HG02798 (cell line): ENCODE results near the gene UBE2Q1.
A peak's percentile ranks its signal among the peaks of the same experiment; 100 is the strongest.

Experiments
- ATAC-seq: cut with Tn5 transposase; IDR thresholded peaks from one replicate; pipeline ENCODE4 v1.9.1; 2021; ENCODE audit warnings: mild to moderate bottlenecking; ENCODE audit not compliant: unreplicated experiment, poor library complexity

The UBE2Q1 gene

DNA sequence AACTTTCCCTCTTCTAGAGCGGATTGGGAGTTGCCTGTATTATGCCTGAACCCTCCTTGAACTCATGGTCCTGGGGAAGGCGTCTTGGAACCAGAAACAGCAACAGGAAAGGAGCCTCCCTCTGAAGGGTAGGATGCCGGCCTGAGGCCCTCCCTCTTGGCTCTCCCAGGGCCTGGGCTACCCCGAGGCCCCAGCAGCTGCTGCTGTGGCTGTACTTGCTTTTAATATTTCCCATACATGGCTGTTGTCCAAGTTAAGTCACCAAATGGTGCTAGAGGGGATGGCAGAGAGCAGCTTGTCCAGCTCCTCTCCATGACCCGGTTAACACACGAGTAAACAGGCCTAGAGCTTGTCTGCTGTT lies 19.6 kb upstream of the UBE2Q1 start:
- no peak for ATAC-seq

- ATAC-seq, result no peak
Observed at GRCh38 chr1:154577346-154578057, 19.0 kb upstream of the UBE2Q1 start.

DNA sequence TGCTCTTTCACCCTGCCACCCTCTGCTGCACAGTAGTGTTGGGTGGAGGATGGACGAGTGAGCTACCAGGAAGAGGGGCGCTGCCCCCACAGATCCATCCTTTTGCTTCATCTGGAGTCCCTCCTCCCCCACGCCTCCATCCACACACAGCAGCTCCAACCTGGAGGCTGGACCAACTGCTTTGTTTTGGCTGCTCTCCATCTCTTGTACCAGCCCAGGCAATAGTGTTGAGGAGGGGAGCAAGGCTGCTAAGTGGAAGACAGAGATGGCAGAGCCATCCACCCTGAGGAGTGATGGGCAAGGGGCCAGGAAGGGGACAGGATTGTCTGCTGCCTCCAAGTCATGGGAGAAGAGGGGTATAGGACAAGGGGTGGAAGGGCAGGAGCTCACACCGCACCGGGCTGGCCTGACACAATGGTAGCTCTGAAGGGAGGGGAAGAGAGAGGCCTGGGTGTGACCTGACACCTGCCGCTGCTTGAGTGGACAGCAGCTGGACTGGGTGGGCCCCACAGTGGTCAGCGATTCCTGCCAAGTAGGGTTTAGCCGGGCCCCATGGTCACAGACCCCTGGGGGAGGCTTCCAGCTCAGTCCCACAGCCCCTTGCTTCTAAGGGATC lies 17.6 kb upstream of the UBE2Q1 start:
- no peak for ATAC-seq

- ATAC-seq, result no peak
Observed at GRCh38 chr1:154575147-154575927, 16.9 kb upstream of the UBE2Q1 start.

DNA sequence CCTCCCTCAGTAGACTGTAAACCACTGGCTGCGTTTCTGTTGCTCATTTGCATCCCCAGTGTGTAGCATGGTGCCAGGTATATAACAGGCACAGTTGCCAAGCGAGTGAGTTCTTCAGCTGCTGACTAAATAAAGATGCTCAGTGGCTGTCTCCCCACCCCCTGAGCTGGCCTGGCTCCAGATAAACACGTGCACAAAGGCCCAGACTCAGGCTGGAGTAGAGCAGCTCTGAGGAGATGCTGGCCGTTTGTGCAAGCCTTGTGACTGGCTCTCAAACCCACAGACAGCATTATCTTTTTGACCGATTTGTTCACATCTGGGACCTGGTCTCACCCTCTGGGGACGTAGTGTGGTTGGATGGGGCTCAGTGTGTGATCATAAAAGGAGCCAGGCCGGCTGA lies 16.3 kb upstream of the UBE2Q1 start:
- ATAC-seq, result no peak

GRCh38 chr1:154573168-154573510 lies 14.7 kb upstream of the UBE2Q1 start:
- no peak for ATAC-seq

DNA sequence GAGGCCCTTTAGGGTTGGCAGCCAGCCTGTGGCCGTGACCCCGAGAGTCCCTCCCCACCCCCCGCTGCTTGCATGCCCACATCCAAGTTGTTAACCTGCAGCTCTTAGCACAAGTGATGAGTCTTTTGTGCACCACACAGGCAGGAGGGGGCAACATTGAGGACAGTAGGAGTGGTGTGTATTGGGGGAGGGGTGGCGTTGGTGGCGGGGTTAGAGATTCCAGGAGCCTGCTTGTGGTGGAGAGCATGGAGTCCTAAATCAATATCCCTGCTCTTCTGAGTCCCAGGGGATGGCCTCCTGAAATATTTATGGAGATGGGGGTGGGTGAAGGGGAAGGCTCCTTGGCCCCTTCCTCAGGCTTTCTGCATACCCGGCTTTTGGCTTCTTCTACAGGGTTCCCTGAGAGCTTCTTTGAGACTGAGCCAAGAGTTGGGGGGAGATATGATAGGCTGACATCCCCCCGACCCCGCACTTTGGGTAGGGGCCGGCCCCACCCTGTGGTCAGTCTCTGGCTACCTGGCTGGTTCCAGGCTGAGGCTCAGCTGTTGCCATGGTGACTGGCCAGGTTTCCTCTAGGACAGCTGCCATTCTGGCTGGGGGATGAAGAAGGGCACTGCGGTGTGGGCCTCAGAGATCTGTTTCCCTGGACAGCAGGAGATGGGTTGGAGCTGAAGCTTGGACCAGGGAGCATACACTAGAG lies 14.2 kb upstream of the UBE2Q1 start:
- no peak for ATAC-seq

DNA sequence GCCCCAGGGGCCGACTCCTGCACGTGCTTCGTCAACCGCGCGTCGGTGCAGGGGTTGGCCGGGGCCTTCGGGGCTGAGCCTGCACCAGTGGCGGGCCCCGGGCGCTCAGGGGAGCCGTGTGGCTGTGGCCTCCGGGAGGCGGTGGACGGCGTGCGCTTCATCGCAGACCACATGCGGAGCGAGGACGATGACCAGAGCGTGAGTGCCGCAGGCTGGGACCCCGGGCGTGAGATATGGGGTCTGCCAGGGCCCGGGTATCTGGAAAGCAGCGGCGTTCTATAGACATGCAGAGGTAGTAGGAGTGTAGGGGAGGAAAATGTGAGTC lies 13.5 kb upstream of the UBE2Q1 start:
- ATAC-seq, result no peak

DNA sequence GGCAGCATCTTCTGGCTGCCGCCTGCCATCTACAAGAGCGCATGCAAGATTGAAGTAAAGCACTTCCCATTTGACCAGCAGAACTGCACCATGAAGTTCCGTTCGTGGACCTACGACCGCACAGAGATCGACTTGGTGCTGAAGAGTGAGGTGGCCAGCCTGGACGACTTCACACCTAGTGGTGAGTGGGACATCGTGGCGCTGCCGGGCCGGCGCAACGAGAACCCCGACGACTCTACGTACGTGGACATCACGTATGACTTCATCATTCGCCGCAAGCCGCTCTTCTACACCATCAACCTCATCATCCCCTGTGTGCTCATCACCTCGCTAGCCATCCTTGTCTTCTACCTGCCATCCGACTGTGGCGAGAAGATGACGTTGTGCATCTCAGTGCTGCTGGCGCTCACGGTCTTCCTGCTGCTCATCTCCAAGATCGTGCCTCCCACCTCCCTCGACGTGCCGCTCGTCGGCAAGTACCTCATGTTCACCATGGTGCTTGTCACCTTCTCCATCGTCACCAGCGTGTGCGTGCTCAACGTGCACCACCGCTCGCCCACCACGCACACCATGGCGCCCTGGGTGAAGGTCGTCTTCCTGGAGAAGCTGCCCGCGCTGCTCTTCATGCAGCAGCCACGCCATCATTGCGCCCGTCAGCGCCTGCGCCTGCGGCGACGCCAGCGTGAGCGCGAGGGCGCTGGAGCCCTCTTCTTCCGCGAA lies 12.9 kb upstream of the UBE2Q1 start:
- ATAC-seq, result no peak

- ATAC-seq, result no peak
Observed at GRCh38 chr1:154568157-154568815, 9.8 kb upstream of the UBE2Q1 start.

DNA sequence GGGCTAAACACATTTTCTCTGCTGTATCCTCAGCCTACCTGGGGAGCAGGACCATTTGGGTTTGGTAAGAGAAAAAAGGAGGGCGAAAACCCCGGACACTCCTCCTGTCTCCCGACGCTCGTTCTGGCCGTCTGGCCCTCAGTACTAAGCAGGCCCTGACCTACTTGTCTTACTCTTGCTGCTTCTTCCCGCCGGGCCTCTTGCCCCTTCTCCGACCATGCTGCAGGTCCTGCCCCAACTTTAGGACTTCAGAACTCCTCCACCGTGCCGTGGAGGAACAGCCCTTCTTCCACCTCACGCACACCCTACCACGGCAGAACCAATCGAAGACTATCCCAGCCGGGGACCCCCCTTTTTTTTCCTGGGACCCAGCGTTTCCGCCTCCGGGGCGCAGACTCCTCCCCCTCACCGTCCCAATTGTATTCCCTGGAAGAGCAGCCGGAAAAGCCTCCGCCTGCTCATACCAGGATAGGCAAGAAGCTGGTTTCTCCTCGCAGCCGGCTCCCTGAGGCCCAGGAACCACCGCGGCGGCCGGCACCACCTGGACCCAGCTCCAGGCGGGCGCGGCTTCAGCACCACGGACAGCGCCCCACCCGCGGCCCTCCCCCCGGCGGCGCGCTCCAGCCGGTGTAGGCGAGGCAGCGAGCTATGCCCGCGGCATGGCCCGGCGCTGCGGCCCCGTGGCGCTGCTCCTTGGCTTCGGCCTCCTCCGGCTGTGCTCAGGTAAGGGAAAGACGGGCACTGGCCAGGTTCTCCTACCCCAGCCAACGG lies 9.1 kb upstream of the UBE2Q1 start, which contains the start of gene CHRNB2:
CHRNB2 (plus strand) TSS at position 393 of the 771 bp plus-strand sequence; CDS start at position 660, 267 bp downstream.
- ATAC-seq, result peak; percentile 78

GRCh38 chr1:154565876-154566275 lies 7.4 kb upstream of the UBE2Q1 start:
- no peak for ATAC-seq

DNA sequence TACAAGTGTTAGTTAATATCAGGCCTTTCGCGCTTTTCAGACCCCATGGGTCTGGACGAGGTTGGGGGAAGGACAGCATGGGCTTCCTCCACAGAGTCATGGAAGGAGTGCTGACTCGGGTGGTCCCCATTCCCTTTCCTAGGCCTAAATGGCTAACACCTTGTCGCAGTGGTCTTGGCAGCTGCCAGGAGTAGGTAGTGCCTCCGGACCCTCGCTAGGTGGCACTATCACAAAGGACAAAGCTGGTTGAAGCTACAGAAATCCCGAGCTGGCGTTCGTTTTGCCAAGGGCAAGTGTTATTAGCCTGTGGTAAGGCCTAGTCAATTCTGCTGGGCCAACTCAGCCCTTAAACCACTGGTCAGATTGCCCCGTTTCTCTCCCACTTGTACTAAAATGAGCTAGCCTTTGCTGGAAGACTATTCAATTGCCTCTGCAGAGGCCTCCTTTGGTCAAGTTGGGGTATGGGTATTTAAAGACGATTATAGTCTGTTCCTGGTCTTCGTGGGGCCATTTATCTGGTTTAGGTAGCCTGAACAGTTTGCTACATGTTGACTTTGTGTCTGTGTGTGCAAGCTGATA lies 1.1 kb upstream of the UBE2Q1 start:
- peak; percentile 36 for ATAC-seq

- peak; percentile 93 for ATAC-seq
Observed at GRCh38 chr1:154558720-154559465, 431 bp upstream of the UBE2Q1 start.

DNA sequence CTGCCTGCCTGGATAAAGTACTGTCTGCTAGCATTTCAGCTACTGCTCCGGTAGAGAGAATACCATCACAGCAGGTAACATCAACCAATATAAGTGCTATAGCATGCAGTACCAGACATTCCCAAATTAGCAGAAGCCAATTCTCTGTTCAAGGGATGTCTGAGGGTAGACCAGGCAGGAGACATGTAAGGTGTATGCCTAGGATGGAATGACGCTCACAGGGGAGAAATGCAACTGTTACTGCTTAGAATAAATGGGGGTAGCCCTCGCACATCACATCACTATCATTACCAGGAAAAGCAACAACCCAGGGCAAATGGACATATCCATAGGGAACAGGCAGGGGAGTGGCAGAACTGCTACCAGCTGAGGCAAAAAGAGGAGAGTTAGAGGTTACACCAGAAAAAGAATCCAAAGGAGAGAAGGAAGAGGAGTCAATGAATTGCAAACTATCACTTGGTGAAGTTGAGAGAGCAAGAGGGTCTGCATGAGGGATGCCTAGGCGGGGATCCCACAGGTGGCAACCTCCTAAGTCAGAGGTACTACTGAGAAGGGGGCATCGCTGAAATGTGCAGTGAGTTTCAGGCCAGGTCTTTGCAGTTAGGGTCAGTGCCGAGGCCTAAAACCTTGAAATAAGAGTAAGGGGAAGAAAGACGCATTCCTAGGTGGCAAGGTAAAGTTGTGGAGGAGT lies 1.1 kb downstream of the UBE2Q1 start:
- no peak for ATAC-seq

GRCh38 chr1:154556422-154556821 lies 2.0 kb downstream of the UBE2Q1 start:
- no peak for ATAC-seq
